ENCODE results near the gene MRTFA.
"Not testable (repeated sequence)": the region's sequence is repeated elsewhere in the genome, so short reads cannot be mapped to it uniquely, and the experiment has no call there.

Gene MRTFA

DNA sequence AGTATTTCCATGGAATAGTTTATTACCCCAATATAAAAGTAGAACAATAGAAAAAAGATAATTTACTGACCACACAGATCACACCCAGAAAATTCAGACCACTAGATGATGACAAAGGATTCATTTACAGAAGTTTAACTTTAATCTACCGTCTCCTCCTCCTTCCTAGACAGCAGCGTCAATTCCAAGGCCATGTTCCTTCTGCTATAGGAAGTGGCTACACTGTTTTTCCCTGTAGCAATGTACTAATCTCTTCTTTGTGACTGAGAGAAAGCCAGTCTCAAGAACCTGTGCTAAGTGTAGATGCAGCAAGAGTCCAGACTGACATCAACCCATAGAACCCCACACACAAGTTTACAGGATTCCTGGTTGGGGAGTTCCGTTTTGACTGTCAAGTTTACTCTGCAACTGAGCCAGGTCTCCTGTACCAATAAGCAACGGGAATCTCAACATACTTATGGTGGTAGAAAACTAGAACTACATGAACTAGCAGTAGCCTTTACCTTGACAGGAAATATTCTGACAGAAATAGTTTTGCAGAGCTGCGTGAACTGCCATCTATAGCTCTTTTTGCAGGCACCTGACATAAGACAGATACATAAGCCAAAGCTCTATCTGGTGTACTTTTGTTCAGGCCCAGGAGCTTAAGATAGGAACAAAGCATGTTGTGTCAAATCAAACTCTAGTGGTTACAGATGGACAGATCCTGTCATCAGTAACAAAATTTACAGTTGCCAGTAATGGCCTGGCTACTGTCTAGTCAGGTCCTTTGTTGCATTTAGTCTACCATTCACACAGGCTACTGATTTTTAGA is 42.9 kb downstream of the MRTFA start:
- no peak for DNase-seq

DNA sequence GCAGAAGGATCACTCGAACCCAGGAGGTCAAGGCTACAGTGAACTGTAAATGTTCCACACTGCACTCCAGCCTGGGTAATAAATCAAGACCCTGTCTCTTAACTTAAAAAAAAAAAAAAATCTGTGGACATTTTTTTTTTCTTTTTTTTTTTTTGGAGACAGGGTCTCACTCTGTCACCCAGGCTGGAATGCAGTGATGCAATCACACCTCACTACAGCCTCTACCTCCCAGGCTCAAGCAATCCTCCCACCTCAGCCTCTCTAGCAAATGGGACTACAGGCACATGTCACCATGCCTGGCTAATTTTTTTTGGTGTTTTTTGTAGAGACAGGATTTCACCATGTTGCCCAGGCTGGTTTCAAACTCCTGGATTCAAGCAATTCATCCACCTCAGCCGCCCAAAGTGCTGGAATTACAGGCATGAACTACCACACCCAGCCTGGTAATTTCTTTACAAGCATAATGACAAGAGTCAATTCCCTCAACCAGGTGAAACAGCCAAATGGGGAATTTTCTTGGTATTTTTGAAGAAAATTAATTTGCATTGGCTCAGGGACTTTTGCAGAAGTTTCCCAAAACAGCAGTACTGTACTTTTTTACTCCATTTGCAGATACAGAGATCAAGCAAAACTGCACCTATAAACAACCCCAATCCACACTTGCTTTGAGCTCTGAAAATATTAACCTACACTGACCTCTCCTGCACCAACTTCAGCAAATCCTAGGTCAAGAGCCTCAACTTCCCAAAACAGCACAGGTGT is 44.0 kb downstream of the MRTFA start:
- DNase-seq = no peak

DNA sequence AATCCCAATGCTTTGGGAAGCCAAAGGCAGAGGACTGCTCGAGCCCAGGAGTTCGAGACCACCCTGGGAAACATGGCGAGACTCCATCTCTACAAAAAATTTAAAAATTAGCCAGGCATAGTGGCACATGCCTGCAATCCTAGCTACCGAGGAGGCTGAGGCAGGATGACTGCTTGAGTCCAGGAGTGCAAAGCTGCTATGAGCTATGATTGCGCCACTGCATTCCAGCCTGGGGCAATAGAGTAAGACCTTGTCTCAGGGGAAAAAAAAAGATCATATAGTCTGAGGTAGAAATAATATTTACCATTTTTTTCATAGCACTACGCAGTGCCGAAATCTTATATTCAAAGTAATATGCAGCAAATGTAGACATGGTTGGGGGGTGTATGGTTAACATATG is 47.8 kb downstream of the MRTFA start:
- no peak for DNase-seq

DNA sequence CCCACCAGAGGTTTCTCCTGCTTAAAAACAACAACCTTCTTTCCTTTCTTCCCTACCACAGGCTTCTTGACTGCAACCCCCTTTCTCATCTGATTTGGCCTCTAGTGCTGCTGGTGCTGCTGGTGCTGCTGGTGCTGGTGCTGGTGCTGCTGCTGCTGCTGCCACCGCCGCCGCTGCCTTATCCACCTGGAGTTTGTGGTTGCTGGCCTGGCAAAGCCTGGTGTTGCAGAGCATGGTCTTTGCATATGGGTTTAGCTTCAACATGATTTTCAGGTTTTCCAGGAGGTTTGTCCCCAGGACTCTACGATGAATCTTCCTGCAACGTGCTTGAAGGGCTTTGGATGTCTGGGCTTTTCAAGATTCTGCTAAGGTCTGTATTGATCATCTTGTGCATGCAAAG is 49.7 kb downstream of the MRTFA start:
- no peak for DNase-seq

DNA sequence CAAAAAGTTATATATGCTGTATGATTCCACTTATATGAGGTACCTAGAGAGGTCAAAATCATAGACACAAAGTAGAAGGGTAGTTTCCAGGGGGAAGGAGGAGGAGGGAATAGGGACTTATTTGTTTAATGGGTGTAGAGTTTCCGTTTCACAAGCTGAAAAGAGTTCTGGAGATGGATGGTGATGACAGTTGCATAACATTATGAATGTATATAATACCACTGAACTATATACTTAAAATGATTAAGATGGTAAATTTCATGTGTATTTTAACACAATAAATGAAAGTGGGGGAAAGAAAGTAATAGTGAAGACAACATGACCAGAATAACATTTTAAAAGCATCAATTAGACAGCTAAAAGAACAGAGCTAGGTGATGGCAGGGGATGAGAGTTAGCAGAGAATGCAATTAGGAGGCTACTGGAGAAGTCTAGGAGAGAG is 51.2 kb downstream of the MRTFA start:
- DNase-seq = no peak

DNA sequence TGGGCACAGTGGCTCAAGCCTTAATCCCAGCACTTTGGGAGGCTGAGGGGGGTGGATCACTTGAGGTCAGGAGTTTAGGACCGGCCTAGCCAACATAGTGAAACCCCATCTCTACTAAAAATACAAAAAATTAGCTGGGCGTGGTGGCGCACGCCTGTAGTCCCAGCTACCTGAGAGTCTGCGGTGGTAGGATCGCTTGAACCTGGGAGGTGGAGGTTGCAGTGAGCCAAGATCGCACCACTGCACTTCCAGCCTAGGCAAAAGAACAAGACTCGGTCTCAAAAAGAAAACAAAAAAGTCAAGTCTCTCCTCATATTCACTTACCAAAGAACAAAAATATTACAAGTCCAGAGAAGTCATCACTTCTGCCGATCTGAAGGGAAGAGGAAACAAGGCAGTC is 51.8 kb downstream of the MRTFA start:
- not testable (repeated sequence) for DNase-seq

DNA sequence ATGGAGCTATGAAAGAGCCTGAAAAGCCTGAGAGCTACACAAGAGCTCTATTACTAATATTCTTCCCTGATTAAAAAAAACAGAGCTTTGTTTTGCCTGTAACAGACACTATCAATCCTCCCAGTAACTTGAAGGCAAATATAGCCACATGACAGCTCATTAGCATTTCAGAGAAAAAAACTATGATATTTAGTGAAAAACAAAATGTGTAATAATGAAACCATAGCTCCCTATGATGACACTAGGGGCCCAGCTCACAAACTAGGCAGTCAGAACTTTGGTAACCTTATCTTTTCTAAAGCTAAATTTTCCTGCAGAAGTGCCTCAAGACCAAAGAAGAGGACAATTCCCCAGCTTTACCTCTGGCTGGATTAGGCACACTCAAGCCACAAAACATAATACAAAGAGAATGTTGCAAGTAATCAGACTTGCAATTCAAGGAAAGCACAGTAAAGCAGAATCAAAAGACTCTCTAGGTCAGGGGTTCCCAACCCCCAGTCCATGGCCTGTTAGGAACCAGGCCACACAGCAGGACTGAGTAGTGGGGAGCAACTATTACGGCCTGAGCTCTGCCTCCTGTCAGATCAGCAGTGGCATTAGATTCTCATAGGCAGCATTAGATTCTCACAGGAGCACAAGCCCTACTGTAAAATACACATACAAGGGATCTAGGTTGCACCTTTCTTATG is 53.3 kb downstream of the MRTFA start:
- no peak for DNase-seq

DNA sequence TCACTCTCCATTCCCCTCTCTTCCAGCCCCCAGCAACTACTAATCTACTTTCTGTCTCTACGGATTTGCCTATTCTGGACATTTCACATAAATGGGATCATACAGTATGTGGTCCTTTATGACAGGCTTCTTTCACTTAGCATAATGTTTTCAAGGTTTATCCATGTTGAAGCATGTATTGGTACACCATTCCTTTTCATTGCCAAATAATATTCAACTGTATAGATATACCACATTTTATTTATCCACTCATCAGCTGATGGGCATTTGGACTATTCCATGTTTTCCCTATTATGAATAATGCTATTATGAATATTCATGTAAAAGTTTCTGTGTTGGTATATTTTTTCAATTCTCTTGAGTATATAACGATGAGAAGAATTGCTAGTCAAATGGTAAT is 54.5 kb downstream of the MRTFA start:
- DNase-seq = no peak

DNA sequence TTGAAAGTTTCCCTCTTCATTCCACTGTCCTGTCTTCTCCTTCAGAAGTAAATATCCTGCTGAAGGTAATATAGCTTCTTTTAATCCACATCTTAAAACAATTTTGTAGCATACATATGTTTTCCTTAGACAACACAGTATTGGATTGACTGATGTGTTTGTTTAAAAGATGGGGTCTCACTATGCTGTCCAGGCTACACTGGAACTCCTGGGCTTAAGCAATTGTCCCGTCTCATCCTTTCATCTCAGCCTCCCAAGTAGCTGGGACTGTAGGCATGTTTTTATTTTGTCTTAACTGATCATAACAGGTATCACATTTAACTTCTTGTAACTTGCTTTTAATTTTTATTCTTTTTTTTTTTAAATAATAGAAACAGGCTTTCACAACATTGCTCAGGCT is 55.9 kb downstream of the MRTFA start:
- DNase-seq = no peak

DNA sequence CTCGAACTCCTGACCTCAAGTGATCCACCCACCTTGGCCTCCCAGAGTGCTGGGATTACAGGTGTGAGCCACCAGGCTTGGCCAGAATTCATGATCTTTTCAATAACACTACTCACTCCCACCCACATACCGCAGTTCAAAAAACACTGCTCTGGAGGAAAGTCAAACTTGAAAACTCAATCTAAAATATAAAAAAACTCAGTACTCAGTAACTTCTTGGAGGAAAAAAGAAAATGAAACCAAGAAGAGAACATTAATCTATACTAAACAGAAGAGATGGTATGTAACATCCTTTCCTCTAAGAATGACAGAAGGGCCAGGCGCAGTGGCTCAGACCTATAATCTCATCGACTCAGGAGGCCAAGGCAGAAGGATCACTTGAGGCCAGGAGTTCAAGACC is 58.3 kb downstream of the MRTFA start:
- no peak for DNase-seq

DNA sequence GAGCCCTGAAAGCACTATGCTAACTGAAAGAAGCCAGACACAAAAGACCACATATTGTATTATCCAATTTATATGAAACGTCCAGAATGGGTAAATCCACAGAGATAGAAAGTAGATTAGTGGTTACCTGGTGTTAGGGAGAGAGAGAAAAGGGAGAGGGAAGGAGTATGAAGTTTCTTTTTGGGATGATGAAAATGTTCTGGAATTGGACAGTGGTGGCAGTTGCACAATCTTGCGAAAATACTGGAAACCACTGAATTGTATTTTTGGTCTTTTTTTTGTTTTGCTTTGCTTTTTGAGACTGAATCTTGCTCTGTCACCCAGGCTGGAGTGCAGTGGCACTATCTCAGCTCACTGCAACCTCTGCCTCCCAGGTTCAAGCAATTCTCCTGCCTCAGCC is 63.5 kb downstream of the MRTFA start:
- DNase-seq = no peak

DNA sequence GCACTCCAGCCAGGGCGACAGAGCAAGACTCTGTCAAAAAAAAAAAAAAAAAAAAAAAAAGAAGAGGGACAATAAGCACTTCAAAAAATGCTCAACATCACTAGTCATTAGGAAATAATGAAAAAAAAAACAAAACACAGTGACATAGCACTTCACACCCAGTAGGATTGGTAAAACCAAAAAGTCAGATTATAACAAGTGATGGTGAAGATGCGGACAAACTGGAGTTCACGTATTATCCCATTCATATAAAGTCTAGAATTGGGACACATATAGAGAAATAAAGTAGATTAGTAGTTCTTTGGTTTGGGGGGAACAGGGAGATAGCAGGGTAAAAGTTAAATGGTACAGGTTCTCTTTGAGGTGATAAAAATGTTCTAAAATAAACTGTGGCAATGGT is 64.6 kb downstream of the MRTFA start:
- DNase-seq = no peak

DNA sequence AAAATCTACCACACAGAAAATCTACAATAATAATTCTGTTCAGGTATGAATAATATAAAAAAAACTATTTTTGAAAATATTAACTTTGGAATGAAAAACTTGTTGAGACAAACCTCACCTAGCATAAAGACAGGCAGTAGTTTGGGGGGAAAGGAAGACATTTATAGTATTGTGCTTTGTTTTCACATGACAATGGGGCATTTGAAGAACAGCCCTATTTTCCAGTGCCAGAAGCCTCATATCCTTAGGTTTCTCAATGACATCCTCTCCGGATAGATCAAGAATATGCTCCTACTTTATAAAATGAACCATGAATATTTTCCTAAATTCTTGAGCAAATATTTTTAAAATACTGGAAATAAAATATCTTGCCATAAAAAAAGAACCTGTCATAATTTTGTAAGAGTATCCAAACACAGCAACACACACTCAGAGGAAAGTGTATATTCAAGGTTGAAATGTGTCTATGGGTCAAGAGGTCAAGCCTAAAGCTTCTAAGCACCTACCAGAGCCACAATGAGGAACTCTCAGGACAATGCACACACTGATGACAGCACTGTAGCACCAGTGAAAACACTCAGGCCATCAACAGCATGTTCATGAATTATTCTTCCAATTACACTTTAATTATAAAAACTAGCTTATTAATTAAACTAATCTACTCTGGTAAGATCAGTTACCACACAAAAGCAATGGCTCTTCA is 68.7 kb downstream of the MRTFA start:
- DNase-seq = no peak

DNA sequence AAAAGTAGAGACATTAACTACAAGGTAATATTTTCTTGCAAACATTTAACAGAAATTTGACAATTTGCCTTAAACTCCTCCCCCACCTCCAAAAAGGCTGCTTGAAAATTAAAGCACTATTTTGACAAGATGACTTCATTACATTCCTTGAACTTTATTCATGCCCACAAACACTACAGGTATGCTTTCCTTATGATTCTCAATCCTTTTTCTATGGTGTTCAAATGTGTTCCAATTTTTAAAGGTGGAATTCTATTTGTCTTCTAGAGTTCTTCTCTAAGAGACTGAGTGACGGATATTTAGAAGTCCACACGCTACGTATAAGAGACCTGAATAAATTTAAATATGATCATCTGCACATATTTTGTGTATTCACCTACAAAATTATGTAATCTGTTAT is 69.4 kb downstream of the MRTFA start:
- DNase-seq = no peak

DNA sequence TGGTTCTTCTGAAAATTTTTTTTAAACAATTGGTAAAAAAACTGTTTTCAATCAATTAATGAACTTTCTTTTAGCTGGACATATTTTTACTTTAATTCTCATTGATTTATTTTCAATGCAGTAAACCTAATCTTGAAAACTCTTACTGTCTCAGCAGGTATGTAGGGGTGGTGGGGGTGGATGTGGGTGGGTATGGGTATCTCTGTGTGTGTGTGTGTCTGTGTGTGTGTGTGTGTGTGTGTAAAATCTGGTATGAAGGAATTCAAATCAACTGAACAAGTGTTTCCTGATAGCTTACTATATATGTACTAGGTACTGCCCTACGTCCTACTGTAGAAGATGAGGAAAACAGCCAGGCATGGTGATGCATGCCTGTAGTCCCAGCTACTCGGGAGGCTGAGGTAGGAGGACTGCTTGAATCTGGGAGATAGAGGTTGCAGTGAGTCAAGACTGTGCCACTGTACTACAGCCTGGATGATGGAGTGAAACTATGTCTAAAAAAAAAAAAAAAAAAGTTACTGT is 75.5 kb downstream of the MRTFA start:
- no peak for DNase-seq

DNA sequence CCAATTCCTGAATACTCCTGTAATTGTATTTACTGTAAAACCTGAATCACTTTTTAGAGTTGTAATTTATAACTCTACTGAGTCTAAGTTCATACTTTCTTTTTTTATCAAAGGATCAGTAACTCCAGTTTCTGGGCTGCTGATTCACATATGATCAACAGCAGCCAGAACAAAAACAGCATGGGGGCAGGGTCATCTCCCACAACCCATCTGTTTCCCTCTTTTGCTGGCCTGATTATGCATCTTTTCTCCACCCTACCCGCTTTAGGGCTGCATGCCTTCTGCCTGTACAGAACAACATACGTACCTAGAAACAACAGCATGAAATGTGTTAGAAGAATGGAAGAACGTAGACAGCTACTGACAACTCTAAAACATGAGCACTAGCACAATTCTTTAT is 76.0 kb downstream of the MRTFA start:
- no peak for DNase-seq

DNA sequence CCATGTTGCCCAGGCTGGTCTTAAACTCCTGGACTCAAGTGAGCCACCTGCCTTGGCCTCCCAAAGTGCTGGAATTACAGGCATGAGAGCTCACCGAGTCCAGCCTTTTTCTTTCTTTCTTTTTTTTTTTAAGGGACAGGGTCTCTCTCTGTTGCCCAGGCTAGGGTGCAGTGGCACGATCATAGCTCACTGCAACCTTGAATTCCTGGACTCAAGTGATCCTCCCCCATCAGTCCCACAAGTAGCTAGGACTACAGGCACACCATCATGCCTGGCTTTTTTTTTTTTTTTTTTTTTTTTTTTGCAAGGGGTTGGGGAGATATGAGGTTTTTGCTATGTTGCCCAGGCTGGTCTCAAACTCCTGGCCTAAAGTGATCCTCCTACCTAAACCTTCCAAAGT is 78.5 kb downstream of the MRTFA start:
- DNase-seq = no peak

DNA sequence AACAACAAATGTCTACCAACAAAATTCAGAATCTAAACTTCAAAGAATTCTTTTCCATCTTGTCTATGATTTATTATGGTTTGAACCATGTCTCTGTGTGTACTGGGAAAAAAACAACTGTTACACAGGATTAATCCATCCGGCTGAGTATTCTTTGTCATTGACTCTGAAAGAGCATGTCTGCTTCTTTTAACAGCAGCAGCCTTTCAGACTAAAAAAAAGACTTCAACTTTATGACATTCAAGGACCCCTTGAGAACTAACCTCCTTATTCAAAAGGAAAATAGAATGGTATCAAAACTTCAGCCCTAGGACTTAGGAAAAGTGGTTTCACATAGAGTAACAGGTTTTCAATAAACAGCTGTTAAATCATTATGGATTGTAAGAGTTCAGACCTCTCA is 79.9 kb downstream of the MRTFA start:
- DNase-seq = no peak

DNA sequence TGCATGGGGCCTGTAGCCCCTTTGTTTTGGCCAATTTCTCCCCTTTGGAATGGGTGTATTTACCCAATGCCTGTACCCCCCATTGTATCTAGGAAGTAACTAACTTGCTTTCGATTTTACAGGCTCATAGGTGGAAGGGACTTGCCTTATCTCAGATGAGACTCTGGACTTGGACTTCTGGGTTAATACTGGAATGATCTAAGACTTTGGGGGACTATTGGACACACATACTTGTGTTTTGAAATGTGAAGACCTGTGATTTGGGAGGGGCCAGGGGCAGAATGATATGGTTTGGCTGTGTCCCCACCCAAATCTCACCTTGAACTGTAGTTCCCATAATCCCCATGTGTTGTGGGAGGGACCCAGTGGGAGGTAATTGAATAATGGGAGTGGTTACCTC is 82.5 kb downstream of the MRTFA start:
- DNase-seq = not testable (repeated sequence)

DNA sequence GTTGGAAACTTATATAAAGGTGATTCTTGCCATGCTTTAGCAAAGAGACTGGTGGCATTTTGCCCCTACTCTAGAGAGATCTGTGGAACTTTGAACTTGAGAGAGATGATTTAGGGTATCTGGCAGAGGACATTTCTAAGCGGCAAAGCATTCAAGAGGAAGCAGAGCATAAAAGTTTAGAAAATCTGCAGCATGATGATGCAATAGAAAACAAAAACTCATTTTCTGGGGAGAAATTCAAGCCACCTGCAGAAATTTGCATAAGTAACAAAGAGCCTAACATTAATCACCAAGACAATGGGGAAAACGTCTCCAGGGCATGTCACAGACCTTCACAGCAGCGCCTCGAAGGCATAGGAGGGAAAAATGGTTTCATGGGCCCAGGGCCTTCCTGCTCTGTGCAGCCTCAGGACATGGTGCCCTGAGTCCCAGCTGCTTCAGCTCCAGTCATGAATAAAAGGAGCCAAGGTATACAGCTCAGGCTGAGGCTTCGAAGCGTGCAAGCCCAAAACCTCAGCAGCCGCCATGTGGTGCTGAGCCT is 83.4 kb downstream of the MRTFA start:
- DNase-seq = no peak

DNA sequence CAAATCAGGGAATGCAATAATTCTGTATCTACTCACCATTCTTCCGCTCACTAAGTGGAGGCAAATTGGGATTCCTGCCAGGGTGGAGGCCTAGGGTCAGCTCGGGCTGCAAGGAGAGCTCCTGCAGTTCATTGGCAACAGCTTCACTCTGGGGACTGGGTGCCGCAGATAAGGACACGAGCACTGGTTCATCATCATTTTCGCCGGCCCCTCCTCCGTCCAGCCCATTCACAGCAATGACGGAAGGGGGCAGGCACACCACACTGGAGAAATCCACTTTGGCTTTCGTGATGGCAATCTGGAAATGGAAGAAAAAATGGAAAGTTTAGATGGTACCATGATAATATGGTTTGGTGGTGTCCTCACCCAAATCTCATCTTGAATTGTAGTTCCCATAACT is 84.4 kb downstream of the MRTFA start:
- DNase-seq = no peak

DNA sequence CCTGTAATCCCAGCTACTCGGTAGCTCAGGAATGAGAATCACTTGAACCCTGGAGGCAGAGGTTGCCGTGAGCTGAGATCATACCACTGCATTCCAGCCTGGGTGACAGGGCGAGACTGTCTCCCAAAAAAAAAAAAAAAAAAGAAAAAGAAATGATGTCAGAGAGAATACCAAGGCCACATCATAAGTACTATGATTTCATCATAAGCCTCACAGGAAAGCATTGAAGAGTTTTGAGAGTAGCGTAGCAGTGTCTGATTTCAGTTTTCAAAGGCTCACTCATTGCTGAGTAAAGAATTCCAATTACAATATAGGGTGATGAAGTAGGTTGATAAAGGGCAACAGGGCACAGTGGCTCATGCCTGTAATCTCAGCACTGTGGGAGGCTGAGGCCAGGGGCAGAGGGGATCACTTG is 88.8 kb downstream of the MRTFA start:
- no peak for DNase-seq

DNA sequence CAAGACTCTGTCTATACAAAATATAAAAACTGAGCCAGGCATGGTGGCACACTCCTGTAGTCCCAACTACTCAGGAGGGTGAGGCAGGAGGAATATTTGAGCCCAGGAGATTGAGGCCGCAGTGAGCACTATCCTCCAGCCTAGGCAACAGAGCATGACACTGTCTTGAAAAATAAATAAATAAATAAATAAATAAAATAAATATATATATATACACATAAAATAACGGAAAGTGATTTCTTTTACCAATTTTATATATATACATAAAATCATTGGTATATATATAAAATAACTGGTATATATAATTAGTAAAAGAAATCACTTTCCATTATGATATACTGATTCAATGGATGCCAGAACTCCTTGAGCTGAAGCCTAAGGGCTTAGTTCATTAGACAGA is 91.8 kb downstream of the MRTFA start:
- DNase-seq = no peak
